GM19193 (cell line): Measurements from ENCODE around the gene AP1G1.

ENCODE experiments used
- POLR2A ChIP-seq: IDR thresholded peaks from 4 replicates; pipeline ENCODE4 v1.6.1; 2011; ENCODE audit not compliant: insufficient read depth, insufficient read length; ENCODE audit errors: extremely low read depth

Gene AP1G1

DNA sequence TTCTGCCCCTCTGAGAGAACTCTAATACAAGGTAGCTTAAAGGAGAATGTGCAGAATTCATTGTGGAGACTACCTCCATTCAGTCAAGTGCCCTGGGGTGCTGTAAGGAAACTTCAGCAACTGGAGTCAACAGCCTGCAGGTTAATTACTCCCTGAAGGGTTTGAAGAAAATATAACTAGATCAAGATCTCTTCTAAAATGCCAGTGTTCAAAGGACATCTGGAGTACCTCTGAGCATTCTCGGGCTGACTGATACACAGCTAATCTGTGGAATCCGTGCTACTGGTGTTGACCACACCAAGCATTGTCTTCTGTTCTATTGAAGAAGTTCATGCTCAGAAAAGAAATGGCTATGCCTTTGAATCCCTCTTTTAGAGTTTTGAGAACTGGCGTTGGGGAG is 25.7 kb upstream of the AP1G1 start:
- TF ChIP-seq POLR2A, result no peak

DNA sequence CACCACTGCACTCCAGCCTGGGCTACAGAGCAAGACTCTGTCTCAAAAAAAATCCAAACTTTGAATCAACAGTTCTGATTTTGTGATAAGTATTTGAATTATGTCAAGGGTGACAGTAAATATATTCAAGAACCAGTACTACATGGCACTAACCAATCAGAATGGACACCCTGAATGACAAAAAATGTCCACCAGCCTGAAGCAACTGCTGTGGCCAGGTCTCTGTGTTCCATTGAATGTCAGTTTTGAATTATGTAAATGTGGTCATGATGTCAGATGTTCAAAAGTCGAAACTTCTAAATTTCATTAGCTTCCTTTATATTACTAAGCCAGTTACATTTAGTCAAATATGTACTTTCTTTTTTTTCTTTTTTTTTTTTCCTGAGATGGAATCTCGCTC is 21.7 kb upstream of the AP1G1 start:
- no peak for TF ChIP-seq POLR2A

GRCh38 chr16:71826533-71827017 is 17.9 kb upstream of the AP1G1 start:
- no peak for TF ChIP-seq POLR2A

- TF ChIP-seq POLR2A, result no peak
Observed at GRCh38 chr16:71811261-71811803, 2.7 kb upstream of the AP1G1 start.

- TF ChIP-seq POLR2A, result no peak
Observed at GRCh38 chr16:71807905-71808592, 585 bp downstream of the AP1G1 start.

DNA sequence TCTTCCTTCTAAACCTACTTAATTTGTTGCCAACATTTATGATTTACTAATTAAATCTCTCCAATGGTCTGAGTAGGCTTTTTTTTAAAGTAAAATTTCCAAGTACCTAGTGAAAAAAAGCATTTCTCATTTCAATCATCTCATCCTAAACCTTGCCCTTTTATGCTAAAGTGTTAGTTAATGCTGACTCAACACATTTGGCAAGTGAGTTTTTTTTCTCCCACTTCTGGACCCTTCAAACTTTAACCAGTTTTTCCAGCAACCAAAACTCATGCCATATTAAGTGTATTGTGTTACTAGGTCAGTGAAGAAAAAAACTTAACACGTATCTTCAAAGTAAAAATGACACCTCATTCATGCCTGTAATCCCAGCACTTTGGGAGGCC is 5.3 kb downstream of the AP1G1 start:
- no peak for TF ChIP-seq POLR2A

- TF ChIP-seq POLR2A, result no peak
Observed at GRCh38 chr16:71796501-71797097, 12.0 kb downstream of the AP1G1 start.

GRCh38 chr16:71794943-71795342 is 13.7 kb downstream of the AP1G1 start:
- no peak for TF ChIP-seq POLR2A

DNA sequence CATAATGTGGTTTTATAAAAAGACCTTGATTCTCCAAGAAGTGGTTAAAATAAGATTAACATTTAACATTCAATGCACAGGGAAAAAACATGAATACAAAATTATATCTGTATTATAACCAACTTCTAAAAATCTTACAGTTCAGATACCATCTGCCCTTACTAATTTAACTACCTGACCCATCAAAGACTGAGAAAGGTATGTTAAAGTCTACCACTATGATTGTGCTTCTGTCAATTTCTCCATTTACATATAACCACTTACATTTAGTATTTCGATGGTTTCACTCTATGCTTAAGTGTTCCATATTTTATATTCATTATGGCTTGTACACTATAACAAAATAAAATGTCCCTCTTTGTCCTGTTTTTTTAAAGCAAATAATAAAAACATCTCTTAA is 14.6 kb downstream of the AP1G1 start:
- TF ChIP-seq POLR2A, result no peak

DNA sequence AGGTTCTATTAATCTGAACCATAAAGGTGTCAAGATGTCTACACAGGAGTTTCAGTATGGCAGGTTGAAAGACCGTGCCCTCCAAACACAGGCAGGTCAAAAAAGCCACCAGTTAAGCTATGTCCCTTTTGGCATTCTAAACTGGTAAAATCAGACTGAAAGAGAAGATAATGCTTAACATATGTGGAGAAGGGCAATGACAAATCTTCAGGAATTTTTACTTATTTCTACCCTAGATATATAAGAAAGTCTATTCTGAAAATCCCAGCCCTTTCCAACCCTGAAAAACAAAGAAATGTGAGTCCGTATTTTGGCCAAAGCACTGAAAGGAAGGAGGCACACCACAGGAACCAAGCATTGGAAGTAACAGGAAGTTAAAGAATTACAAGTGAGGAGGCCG is 16.5 kb downstream of the AP1G1 start:
- no peak for TF ChIP-seq POLR2A

DNA sequence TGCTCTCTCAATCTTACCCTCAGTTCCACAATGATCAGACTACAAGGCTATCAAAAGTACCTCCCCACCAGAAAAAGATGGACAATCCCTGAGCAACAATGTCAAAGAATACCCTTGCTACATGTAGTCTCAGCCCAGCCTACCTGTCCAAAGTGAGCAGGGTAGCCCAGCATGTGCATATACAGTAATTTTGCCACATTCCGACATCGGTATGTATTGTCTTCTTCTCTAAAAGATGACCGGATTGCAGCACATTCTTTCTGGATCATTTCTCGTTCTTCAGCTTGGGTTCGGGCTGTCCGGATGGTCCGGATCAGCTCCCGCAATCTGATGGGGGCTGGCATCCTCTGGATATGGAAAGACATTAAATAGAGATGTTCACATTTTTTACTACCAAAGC is 19.5 kb downstream of the AP1G1 start:
- TF ChIP-seq POLR2A, result no peak

DNA sequence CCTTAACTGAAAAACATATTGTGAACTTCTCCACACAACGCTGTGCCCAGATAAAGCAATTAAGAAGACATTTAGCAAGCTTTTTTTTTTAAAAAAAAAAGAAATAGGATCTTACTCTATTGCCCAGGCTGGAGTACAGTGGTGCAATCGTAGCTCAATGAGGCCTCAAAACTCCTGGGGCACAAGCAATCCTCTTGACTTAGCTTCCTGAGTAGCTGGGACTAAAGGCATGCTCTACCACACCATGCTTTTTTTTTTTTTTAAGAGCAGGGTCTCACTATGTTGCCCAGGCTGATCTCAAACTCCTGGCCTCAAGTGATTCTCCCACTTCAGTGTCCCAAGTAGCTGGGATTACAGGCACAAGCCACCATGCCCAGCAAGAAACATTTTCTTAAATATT is 20.1 kb downstream of the AP1G1 start:
- TF ChIP-seq POLR2A, result no peak

DNA sequence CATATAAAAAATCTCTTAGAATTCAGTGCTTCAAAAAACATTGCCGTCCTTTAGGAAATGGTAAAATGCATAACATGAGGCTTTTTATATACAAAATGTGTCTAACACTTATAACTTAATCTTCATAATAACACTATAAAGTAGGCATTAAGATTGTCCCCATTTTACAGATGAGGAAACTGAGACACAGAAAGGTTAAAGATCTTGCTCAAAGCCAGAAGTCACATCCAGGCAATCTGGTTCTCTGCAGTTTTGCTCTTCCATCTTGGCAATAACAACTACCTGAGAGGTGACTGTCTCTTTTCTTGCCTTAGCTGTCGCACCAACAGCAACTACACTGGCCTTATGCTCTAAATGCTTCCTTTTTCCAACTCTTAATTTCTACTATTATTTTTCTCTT is 24.5 kb downstream of the AP1G1 start:
- no peak for TF ChIP-seq POLR2A

- TF ChIP-seq POLR2A, result no peak
Observed at GRCh38 chr16:71781741-71782140, 26.9 kb downstream of the AP1G1 start.

- TF ChIP-seq POLR2A, result no peak
Observed at GRCh38 chr16:71780521-71781089, 28.0 kb downstream of the AP1G1 start.

DNA sequence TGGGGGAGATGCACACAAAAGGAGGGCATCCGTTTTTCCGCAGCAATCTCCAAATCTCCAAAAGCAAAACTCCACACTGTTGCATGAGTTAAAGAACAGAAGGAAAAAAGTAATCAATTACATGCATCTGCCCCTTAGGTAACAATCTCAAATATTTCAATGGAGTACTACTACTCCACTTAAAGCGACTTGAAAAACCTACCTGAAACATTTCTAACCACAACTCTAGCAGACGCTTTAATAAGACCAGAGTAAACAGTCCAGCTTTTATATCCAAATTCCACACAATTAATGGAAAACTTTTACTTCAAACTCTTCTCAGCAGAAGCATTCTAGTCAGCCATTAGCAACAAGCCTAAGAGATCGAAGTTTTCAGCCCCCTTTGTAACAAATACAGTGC is 29.9 kb downstream of the AP1G1 start:
- no peak for TF ChIP-seq POLR2A
